GM21528 (cell line): Measurements from ENCODE around the gene PUSL1.

Experiments
- ATAC-seq: cut with Tn5 transposase; IDR thresholded peaks from one replicate; pipeline ENCODE4 v1.9.1; 2021; ENCODE audit warnings: mild to moderate bottlenecking, moderate library complexity; ENCODE audit not compliant: unreplicated experiment, low FRiP score

Gene PUSL1

GRCh38 chr1:1293263-1294249 lies 14.8 kb upstream of the PUSL1 start:
- ATAC-seq: no peak

- ATAC-seq: no peak
These were observed 14.0 kb upstream of the PUSL1 start for GRCh38 chr1:1294250-1294890.

- ATAC-seq: no peak
These were observed 13.1 kb upstream of the PUSL1 start for GRCh38 chr1:1295154-1295923.

GRCh38 chr1:1296070-1297061 lies 12.0 kb upstream of the PUSL1 start:
- ATAC-seq: no peak

GRCh38 chr1:1297802-1298424 lies 10.5 kb upstream of the PUSL1 start:
- ATAC-seq: no peak

- ATAC-seq: no peak
These were observed 9.3 kb upstream of the PUSL1 start for GRCh38 chr1:1298861-1299685.

GRCh38 chr1:1299686-1300351 lies 8.6 kb upstream of the PUSL1 start:
- no peak for ATAC-seq

GRCh38 chr1:1300352-1300739 lies 8.1 kb upstream of the PUSL1 start:
- no peak for ATAC-seq

GRCh38 chr1:1302006-1302430 lies 6.4 kb upstream of the PUSL1 start:
- no peak for ATAC-seq

- no peak for ATAC-seq
These were observed 5.4 kb upstream of the PUSL1 start for GRCh38 chr1:1302951-1303509.

- ATAC-seq: no peak
These were observed 4.7 kb upstream of the PUSL1 start for GRCh38 chr1:1303736-1304135.

- no peak for ATAC-seq
These were observed 3.8 kb upstream of the PUSL1 start for GRCh38 chr1:1304331-1305299.

GRCh38 chr1:1305300-1306069 lies 2.9 kb upstream of the PUSL1 start:
- no peak for ATAC-seq

GRCh38 chr1:1306070-1306660 lies 2.2 kb upstream of the PUSL1 start:
- no peak for ATAC-seq

GRCh38 chr1:1306661-1307260 lies 1.6 kb upstream of the PUSL1 start:
- ATAC-seq: no peak
